Ovary (tissue), 3 donors: ENCODE data around the gene ADAMTSL5.

Experiments used
- EP300 ChIP-seq: sonication (generic); formaldehyde crosslinking; IDR thresholded peaks from one replicate; pipeline ENCODE4 v1.6.1; 2017; ENCODE audit warnings: antibody characterized with exemption
- POLR2A ChIP-seq: fragments of 450-650 bp; IDR thresholded peaks from one replicate; pipeline ENCODE4 v1.6.1; 2017; ENCODE audit warnings: antibody characterized with exemption, mild to moderate bottlenecking, moderate library complexity
- TF ChIP-seq, protein P1 (sequence below), 3 donors: fragments of 450-650 bp in 2 of 3; fragments of 200-600 bp in 1 of 3; IDR thresholded peaks; one replicate each; pipeline versions ENCODE4 v1.5.1 to v1.8.0; 2016 to 2022; ENCODE audit warnings: antibody characterized with exemption in 3 of 3, mild to moderate bottlenecking in 1 of 3
- donor health status: DM: no; HTN: no; CAD: no.

DNA sequence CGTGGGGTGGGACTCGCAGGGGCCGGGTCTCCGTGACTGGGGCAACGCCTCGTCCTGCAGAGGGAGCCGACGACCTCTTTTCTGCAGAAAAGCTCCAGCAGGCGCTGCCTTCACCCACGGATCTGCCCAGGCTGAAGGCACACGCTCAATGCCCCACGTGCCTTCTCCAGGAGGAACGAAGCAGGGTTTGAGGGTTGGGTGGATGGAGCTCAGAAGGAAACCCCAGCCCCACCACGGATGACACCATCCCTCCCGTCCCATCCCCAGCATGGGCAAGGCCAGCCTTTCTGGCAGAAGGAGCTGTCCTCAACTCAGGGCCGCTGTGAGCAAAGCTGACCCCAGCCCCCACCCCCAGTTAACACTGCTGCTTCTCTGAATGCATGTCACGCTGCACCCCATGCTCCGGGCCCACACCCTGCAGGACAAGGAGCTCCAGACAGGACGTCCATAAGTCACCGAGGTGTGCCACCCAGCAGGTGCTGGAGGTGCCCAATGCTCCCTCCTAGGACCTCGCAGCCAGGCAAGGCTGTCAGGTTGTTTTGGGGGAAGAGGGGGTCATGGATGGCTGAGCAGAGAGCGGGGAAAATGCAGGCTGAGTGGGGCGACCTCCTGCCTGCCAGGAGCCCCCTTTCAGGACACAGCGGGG, 41.2 kb downstream of the ADAMTSL5 start:
- TF ChIP-seq POLR2A (no peak), EP300 (no peak)
- TF ChIP-seq, protein P1, sequence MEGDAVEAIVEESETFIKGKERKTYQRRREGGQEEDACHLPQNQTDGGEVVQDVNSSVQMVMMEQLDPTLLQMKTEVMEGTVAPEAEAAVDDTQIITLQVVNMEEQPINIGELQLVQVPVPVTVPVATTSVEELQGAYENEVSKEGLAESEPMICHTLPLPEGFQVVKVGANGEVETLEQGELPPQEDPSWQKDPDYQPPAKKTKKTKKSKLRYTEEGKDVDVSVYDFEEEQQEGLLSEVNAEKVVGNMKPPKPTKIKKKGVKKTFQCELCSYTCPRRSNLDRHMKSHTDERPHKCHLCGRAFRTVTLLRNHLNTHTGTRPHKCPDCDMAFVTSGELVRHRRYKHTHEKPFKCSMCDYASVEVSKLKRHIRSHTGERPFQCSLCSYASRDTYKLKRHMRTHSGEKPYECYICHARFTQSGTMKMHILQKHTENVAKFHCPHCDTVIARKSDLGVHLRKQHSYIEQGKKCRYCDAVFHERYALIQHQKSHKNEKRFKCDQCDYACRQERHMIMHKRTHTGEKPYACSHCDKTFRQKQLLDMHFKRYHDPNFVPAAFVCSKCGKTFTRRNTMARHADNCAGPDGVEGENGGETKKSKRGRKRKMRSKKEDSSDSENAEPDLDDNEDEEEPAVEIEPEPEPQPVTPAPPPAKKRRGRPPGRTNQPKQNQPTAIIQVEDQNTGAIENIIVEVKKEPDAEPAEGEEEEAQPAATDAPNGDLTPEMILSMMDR (IDR thresholded peaks at IDR 0.05): no peak
